OCI-LY3 (cell line): ENCODE data around the gene ITPA.
"Not testable (repeated sequence)": the region's sequence is repeated elsewhere in the genome, so short reads cannot be mapped to it uniquely, and the experiment has no call there.

Experiments used
- H2AFZ ChIP-seq: fragments of 200-600, 300-600 bp; shearing (Covaris generic); 2 replicates; pipeline ENCODE4 v1.6.0; 2014; ENCODE audit warnings: antibody characterized with exemption, low read depth, low read length
- H3K27ac ChIP-seq: fragments of 200-600, 300-600 bp; sonication (generic); 2 replicates; pipeline ENCODE4 v1.5.1; 2014; ENCODE audit warnings: mild to moderate bottlenecking, low read length, moderate library complexity, mixed read lengths
- H3K27me3 ChIP-seq: fragments of 200-600, 300-600 bp; sonication (generic); 2 replicates; pipeline ENCODE4 v1.6.1; 2014; ENCODE audit warnings: low read depth, low read length, mixed read lengths
- H3K36me3 ChIP-seq: fragments of 200-600, 300-600 bp; sonication (generic); replicated peaks from 2 replicates; pipeline ENCODE3; 2014; ENCODE audit warnings: low read depth, low read length, mixed read lengths
- H3K4me1 ChIP-seq: fragments of 300-600, 200-600 bp; sonication (generic); 2 replicates; pipeline ENCODE4 v1.6.1; 2014; ENCODE audit warnings: low read length, mixed read lengths
- H3K4me2 ChIP-seq: fragments of 200-600, 300-600 bp; sonication (generic); 2 replicates; pipeline ENCODE4 v1.6.1; 2014; ENCODE audit warnings: low read length, mixed read lengths
- H3K4me3 ChIP-seq: fragments of 300-600, 200-600 bp; sonication (generic); 2 replicates; pipeline ENCODE4 v1.5.1; 2014; ENCODE audit warnings: antibody characterized with exemption, mild to moderate bottlenecking, low read length, moderate library complexity
- H3K79me2 ChIP-seq: fragments of 300-600, 200-600 bp; shearing (Covaris generic); 2 replicates; pipeline ENCODE4 v1.6.1; 2014; ENCODE audit warnings: mild to moderate bottlenecking, low read length, mixed read lengths
- H3K9ac ChIP-seq: fragments of 300-600, 200-600 bp; shearing (Covaris generic); 2 replicates; pipeline ENCODE4 v1.6.0; 2014; ENCODE audit warnings: mild to moderate bottlenecking, low read length, moderate library complexity
- H3K9me3 ChIP-seq: fragments of 200-600, 300-600 bp; shearing (Covaris generic); 2 replicates; pipeline ENCODE4 v1.6.1; 2014; ENCODE audit warnings: low read length, mixed read lengths; ENCODE audit not compliant: insufficient read depth
- H4K20me1 ChIP-seq: fragments of 200-600, 300-600 bp; sonication (generic); 2 replicates; pipeline ENCODE4 v1.6.1; 2016; ENCODE audit warnings: low read length, mixed read lengths; ENCODE audit not compliant: insufficient read depth
- EZH2phosphoT487 ChIP-seq: fragments of 200-600 bp; shearing (Covaris generic); IDR thresholded peaks from 2 replicates; pipeline ENCODE4 v1.6.1; 2018; ENCODE audit warnings: antibody characterized with exemption, mixed run types, low read depth
- TF ChIP-seq, protein P1 (sequence below): fragments of 200-600, 300-600 bp; sonication (generic); IDR thresholded peaks from 2 replicates; pipeline ENCODE4 v1.5.1; 2014; ENCODE audit warnings: antibody characterized with exemption, low read length, low read depth

ITPA gene

DNA sequence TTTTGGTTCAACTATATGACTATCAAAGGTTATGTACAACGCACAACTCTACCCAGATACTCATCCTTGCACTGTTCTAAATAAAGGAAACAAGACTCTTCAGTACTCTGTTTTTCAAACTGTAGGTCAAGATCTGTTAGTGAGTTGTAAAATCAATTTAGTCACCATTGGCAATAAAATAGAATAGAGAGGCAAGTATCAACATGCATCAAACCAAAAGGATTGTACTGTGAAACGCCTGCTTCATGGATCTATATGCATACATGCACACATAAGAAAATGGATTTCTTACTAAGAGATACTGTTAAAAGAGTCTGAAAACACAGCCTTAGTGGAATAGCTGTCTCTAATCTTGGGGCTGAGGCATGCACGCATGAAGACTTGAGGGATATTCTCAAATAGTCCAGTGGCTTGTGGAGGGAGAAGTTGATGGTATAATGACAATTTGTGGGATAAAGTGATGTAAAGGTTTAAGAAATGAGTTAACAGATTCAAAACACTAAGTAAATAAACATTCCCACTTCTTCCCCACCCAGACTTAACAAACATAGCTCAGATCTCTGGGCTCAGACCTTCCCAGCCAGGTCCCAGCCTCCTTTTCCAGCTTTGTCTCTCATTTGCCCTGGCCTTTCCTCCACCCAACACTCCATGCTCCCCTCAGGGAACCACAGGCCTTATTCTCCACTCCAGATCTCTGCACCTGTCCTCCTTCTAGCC is 25.2 kb upstream of the ITPA start:
- no peaks in the 10 kb centered on the region for H4K20me1 ChIP-seq

DNA sequence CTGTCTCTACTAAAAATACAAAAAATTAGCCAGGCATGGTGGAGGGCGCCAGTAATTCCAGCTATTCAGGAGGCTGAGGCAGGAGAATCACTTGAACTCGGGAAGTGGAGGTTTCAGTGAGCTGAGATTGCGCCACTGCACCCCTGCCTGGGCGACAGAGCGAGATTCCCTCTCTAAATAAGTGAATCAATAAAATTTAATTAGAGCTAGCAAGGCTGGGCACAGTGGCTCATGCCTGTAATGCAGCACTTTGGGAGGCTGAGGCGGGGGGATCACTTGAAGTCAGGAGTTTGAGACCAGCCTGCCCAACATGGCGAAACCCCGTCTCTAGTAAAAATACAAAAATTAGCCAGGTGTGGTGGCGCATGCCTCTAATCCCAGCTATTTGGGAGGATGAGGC is 21.4 kb upstream of the ITPA start:
- H3K9me3 ChIP-seq, H2AFZ ChIP-seq, H3K9ac ChIP-seq, H3K27ac ChIP-seq, H3K4me1 ChIP-seq, H3K4me3 ChIP-seq, H3K4me2 ChIP-seq, H4K20me1 ChIP-seq, H3K79me2 ChIP-seq, H3K27me3 ChIP-seq: not testable (repeated sequence)
- H3K36me3 ChIP-seq, result peaks cover 32% of the 10 kb centered on the region

More for the DNA sequence above, 25.2 kb upstream of the ITPA start:
- Histone ChIP-seq H3K9ac (no peak overlapping the region), H3K9me3 (no peaks in the 10 kb centered on the region), H3K4me3 (no peak overlapping the region), H3K4me2 (no peak overlapping the region), H3K79me2 (no peaks in the 10 kb centered on the region), H2AFZ (no peak overlapping the region), H3K27ac (no peak overlapping the region), H3K36me3 (peaks cover under 1% of the 10 kb centered on the region), H3K4me1 (no peaks in the 10 kb centered on the region), H3K27me3 (no peaks in the 10 kb centered on the region)
- TF ChIP-seq, protein P1, sequence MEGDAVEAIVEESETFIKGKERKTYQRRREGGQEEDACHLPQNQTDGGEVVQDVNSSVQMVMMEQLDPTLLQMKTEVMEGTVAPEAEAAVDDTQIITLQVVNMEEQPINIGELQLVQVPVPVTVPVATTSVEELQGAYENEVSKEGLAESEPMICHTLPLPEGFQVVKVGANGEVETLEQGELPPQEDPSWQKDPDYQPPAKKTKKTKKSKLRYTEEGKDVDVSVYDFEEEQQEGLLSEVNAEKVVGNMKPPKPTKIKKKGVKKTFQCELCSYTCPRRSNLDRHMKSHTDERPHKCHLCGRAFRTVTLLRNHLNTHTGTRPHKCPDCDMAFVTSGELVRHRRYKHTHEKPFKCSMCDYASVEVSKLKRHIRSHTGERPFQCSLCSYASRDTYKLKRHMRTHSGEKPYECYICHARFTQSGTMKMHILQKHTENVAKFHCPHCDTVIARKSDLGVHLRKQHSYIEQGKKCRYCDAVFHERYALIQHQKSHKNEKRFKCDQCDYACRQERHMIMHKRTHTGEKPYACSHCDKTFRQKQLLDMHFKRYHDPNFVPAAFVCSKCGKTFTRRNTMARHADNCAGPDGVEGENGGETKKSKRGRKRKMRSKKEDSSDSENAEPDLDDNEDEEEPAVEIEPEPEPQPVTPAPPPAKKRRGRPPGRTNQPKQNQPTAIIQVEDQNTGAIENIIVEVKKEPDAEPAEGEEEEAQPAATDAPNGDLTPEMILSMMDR, result no peak
- TF ChIP-seq EZH2phosphoT487, result no peak

DNA sequence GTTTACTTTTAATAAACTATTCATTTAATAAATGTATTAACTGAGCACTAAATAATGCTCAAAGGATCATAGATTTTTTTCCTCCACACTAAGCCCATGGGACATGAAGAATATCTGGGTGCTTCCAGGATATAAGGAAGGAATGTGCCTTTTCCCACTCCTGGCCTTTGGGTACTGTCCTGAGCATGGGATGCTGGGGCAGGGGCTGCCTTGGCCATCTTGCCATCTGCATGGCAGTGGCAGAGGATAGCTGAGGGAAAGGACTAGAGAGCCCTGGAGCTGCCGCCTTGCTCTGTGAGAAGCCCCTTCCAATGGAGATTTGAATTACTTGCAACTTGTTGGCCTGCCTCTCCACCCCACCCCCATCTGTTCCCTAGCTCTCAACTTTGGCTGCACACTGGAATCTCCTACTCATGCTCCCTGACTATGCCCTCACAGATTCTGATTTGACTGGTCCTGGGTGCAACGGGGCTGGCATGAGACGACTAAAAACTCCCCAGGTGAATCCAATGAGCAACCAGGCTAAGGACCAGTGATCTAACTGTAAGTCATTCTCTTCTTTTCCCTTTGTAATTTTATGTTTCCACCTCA is 20.4 kb upstream of the ITPA start:
- no peaks in the 10 kb centered on the region for H3K79me2 ChIP-seq
- no peak overlapping the region for H3K4me2 ChIP-seq
- no peak overlapping the region for H3K27ac ChIP-seq
- no peaks in the 10 kb centered on the region for H3K9me3 ChIP-seq
- H2AFZ ChIP-seq, result no peak overlapping the region
- TF ChIP-seq, protein P1, result no peak
- no peak for TF ChIP-seq EZH2phosphoT487
- peaks cover 40% of the 10 kb centered on the region for H3K36me3 ChIP-seq
- no peaks in the 10 kb centered on the region for H3K4me1 ChIP-seq
- H4K20me1 ChIP-seq, result no peaks in the 10 kb centered on the region; the same call in 1 of the 2 replicates
- no peak overlapping the region for H3K4me3 ChIP-seq
- no peaks in the 10 kb centered on the region for H3K27me3 ChIP-seq
- H3K9ac ChIP-seq, result no peak overlapping the region

DNA sequence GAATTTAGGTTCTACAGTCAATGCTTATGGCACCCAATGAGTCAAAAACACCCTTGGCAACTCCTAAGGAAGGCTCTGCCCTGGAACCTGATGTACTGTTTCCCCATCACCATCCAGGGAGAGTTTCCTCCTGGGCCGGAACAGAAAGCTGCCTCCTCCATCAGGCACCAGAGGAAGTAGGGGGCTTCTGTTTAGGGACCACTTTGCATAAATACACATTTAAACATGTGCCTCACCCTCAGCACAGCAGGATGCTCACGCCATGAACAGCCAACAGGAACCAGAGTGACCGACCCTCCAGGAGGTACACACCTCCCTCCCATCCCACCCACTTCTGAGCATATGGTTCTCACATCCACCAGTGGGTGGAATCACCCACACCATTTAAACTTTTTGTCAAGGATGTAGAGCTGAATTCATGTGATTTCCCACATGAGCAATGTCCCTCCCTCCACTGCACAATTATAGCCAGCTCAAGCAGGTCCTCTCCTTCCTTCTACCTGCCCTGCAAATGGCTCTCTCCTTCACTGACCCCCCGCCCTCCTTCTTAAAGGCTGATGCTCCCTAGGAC is 19.7 kb upstream of the ITPA start:
- Histone ChIP-seq H4K20me1 (no peaks in the 10 kb centered on the region; the same call in 1 of the 2 replicates), H3K4me2 (no peak overlapping the region), H3K9ac (no peak overlapping the region), H3K27me3 (no peaks in the 10 kb centered on the region), H3K4me3 (no peak overlapping the region), H3K4me1 (no peaks in the 10 kb centered on the region), H2AFZ (no peak overlapping the region), H3K36me3 (peaks cover 47% of the 10 kb centered on the region), H3K9me3 (no peaks in the 10 kb centered on the region), H3K27ac (no peak overlapping the region), H3K79me2 (no peaks in the 10 kb centered on the region)
- no peak for TF ChIP-seq EZH2phosphoT487
- TF ChIP-seq, protein P1, result no peak
